ENCODE results near the gene OSR1. TPM values are rescaled to one million over a fixed set of nuclear protein-coding genes. Genes with fewer than 3 reads are reported as not detected.

OSR1 gene
- total and polyA plus RNA-seq, 10 of the 15 experiments (the other 5 are each of a cell fraction or from before 2014, with no cell fraction given): not detected

DNA sequence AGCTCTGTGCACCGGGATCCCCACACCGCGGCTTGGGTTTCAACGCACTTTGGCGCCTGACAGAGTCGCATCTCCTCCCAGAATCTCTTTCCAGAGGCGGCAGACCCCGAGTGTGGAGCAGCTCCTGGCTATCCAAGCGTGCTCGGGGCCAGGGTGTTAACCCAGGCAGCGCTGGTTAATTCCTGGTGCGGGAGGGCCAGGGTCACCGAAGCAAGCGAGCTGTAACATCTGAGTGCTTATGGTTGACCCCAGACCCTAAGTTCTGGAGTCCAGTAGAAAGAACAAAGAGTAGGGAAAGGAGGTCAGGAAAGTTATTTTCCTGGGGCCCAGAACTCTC lies 566 bp upstream of the OSR1 start (continued):
- TF ChIP-seq ESRRA (IDR thresholded peaks at IDR 0.05; ENCODE audit: low read length): no peak

DNA sequence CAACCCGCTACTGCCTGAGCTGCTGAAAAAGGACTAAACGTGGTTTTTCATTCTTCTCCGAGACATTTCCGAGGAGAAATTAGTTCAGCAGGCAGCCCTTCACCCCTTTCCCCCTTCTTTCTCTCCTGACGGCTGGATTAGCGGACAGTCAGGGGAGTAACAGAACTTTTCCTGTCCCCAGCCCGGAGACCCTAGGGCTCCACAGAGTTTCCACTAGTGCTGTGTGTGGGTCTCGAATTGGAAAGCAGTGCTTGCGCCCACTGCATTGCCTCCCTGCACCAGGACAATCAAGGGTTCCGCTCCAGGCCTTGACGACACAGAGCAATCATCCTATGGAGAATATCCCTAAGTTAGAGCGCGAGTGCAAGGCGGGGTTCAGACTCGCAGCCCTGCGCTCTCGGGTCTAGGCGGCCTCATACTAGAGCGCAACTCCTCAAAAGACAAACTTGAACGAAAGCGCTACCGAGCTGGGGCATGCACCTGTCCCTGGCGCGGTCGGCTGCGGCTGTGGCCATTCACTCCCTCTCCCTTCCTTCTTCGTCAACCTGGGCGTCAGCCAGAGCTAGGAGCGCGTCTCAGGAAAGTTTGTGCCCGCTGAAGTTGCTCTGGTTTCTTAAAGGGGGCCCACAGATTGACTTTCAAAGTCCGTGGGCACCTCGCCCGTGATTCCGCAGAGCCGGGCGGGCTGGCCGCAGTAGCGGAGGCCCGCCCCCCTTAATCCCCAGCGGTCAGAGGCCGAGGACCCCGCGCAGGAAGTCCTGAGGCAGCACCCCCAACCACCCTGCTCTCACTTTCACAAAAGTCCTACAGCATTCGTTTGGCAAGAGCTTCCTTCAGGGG lies 801 bp downstream of the OSR1 start:
- intact Hi-C loops (cut with micrococcal nuclease; ENCODE audit: unreplicated experiment) (no loop called here), in situ Hi-C loops (cut with MboI) (no loop called here)
- TF ChIP-seq CBX5 (IDR thresholded peaks at IDR 0.05; ENCODE audit: low read depth): no peak
- no peak for TF ChIP-seq BRCA1 (IDR thresholded peaks at IDR 0.05; ENCODE audit: low read depth, low read length)
- TF ChIP-seq, protein P1, sequence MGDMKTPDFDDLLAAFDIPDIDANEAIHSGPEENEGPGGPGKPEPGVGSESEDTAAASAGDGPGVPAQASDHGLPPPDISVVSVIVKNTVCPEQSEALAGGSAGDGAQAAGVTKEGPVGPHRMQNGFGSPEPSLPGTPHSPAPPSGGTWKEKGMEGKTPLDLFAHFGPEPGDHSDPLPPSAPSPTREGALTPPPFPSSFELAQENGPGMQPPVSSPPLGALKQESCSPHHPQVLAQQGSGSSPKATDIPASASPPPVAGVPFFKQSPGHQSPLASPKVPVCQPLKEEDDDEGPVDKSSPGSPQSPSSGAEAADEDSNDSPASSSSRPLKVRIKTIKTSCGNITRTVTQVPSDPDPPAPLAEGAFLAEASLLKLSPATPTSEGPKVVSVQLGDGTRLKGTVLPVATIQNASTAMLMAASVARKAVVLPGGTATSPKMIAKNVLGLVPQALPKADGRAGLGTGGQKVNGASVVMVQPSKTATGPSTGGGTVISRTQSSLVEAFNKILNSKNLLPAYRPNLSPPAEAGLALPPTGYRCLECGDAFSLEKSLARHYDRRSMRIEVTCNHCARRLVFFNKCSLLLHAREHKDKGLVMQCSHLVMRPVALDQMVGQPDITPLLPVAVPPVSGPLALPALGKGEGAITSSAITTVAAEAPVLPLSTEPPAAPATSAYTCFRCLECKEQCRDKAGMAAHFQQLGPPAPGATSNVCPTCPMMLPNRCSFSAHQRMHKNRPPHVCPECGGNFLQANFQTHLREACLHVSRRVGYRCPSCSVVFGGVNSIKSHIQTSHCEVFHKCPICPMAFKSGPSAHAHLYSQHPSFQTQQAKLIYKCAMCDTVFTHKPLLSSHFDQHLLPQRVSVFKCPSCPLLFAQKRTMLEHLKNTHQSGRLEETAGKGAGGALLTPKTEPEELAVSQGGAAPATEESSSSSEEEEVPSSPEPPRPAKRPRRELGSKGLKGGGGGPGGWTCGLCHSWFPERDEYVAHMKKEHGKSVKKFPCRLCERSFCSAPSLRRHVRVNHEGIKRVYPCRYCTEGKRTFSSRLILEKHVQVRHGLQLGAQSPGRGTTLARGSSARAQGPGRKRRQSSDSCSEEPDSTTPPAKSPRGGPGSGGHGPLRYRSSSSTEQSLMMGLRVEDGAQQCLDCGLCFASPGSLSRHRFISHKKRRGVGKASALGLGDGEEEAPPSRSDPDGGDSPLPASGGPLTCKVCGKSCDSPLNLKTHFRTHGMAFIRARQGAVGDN (IDR thresholded peaks at IDR 0.05): no peak
- no peak for TF ChIP-seq NR2F1 (conservative IDR thresholded peaks at IDR 0.05)
- TF ChIP-seq CEBPB (IDR thresholded peaks at IDR 0.05; ENCODE audit: borderline replicate concordance in 1 of 2, low read depth in 2 of 2, low read length in 2 of 2): no peak
- TF ChIP-seq, protein P2, sequence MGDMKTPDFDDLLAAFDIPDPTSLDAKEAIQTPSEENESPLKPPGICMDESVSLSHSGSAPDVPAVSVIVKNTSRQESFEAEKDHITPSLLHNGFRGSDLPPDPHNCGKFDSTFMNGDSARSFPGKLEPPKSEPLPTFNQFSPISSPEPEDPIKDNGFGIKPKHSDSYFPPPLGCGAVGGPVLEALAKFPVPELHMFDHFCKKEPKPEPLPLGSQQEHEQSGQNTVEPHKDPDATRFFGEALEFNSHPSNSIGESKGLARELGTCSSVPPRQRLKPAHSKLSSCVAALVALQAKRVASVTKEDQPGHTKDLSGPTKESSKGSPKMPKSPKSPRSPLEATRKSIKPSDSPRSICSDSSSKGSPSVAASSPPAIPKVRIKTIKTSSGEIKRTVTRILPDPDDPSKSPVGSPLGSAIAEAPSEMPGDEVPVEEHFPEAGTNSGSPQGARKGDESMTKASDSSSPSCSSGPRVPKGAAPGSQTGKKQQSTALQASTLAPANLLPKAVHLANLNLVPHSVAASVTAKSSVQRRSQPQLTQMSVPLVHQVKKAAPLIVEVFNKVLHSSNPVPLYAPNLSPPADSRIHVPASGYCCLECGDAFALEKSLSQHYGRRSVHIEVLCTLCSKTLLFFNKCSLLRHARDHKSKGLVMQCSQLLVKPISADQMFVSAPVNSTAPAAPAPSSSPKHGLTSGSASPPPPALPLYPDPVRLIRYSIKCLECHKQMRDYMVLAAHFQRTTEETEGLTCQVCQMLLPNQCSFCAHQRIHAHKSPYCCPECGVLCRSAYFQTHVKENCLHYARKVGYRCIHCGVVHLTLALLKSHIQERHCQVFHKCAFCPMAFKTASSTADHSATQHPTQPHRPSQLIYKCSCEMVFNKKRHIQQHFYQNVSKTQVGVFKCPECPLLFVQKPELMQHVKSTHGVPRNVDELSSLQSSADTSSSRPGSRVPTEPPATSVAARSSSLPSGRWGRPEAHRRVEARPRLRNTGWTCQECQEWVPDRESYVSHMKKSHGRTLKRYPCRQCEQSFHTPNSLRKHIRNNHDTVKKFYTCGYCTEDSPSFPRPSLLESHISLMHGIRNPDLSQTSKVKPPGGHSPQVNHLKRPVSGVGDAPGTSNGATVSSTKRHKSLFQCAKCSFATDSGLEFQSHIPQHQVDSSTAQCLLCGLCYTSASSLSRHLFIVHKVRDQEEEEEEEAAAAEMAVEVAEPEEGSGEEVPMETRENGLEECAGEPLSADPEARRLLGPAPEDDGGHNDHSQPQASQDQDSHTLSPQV (IDR thresholded peaks at IDR 0.05): no peak
- TF ChIP-seq POU2F2 (IDR thresholded peaks at IDR 0.05; ENCODE audit: borderline replicate concordance, low read depth, low read length): no peak
- TF ChIP-seq, protein P3, sequence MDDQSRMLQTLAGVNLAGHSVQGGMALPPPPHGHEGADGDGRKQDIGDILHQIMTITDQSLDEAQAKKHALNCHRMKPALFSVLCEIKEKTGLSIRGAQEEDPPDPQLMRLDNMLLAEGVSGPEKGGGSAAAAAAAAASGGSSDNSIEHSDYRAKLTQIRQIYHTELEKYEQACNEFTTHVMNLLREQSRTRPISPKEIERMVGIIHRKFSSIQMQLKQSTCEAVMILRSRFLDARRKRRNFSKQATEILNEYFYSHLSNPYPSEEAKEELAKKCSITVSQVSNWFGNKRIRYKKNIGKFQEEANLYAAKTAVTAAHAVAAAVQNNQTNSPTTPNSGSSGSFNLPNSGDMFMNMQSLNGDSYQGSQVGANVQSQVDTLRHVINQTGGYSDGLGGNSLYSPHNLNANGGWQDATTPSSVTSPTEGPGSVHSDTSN (IDR thresholded peaks at IDR 0.05; ENCODE audit: insufficient replicate concordance, low read depth, low read length): no peak
- FAIRE-seq (no peak), ATAC-seq (no peak), DNase-seq (ENCODE audit: low read depth, low spot score) (no peak)
- H3K4me3 ChIP-seq: no peak overlapping the region
- no peak overlapping the region for H3K9ac ChIP-seq (ENCODE audit: control insufficient read depth, insufficient read depth, low read length)
- no peaks in the 10 kb centered on the region for H3K36me3 ChIP-seq (ENCODE audit: control insufficient read depth in 2 of 2, insufficient read depth in 2 of 2, low read length in 1 of 2)
- ChIA-PET RAD21 (ENCODE audit: unreplicated experiment) (no interaction called here), CTCF (no interaction called here), POLR2A (no interaction called here), SMC1A (ENCODE audit: uncharacterized antibody, unreplicated experiment) (no interaction called here)
- no peak overlapping the region for H3K4me2 ChIP-seq (ENCODE audit: control insufficient read depth, insufficient read depth)
- WGBS (ENCODE audit: insufficient coverage, insufficient replicate concordance, low lambda C conversion rate, missing lambda C conversion rate): 37% methylated on average over 45 of the region's 45 CpGs
- H2AFZ ChIP-seq (ENCODE audit: control insufficient read depth, low read depth, low read length): no peak overlapping the region
- H3K27me3 ChIP-seq (replicated peaks in 1 of 2; ENCODE audit: control insufficient read depth in 2 of 2, insufficient read depth in 2 of 2, low read length in 1 of 2): peaks cover 37 to 51% of the 10 kb centered on the region in 2 experiments
- H4K20me1 ChIP-seq (ENCODE audit: control insufficient read depth, insufficient read depth): no peaks in the 10 kb centered on the region
- H3K79me2 ChIP-seq (ENCODE audit: control insufficient read depth, insufficient read depth, low read length): no peaks in the 10 kb centered on the region
- no peak overlapping the region for H3K27ac ChIP-seq (ENCODE audit: control insufficient read depth, insufficient read depth)
- no peaks in the 10 kb centered on the region for H3K9me3 ChIP-seq (replicated peaks; ENCODE audit: control insufficient read depth, insufficient read depth, low read length)
- H3K4me1 ChIP-seq (ENCODE audit: control insufficient read depth, insufficient read depth, low read length): peaks cover 6% of the 10 kb centered on the region; the same call in 1 of the 2 replicates
- no TSS peak for BruUV-seq (replicated peaks)
